HCT116 (cell line): Measurements from ENCODE around the gene P4HB. TPM values are rescaled to one million over a fixed set of nuclear protein-coding genes. Genes with fewer than 3 reads are reported as not detected.

Experiments
- ATAC-seq: fragments of 200-7000 bp; cut with Tn5 transposase; 2 replicates; pipeline ENCODE4 v1.9.1; 2020; ENCODE audit warnings: mild to moderate bottlenecking, moderate library complexity
- BruUV-seq: library from RNA; stranded (reverse); fragments of 400-500 nt; replicated peaks from 2 replicates; lab custom pipeline; 2021; lab: Mats Ljungman, UMichigan
- CTCF ChIA-PET: fragments of 300-600 bp; sonication (Branson Sonifier 250); formaldehyde crosslinking; loops from one replicate; lab custom pipeline; 2021; ENCODE audit warnings: antibody characterized with exemption; lab: Charles Lee
- POLR2A ChIA-PET: fragments of 300-600, 350-600 bp; sonication (Branson Sonifier 250); formaldehyde crosslinking; loops from one replicate; lab custom pipeline; 2021; ENCODE audit warnings: antibody characterized with exemption; lab: Charles Lee
- RAD21 ChIA-PET, 2 experiments: fragments of 300-600 bp; sonication (Branson Sonifier 250); formaldehyde crosslinking; loops; one replicate each; lab custom pipeline; 2023; ENCODE audit warnings: low total read pairs in 2 of 2; ENCODE audit not compliant: uncharacterized antibody in 2 of 2, unreplicated experiment in 2 of 2, low non-redundant PET in 1 of 2; lab: Charles Lee
- DNase-seq: peaks from one replicate; pipeline ENCODE4 v3.0.0-alpha.2; 2010; ENCODE audit warnings: low read depth, low spot score
- H2AFZ ChIP-seq: fragments of 200-600 bp; shearing (Covaris generic), sonication (generic); 2 replicates; pipeline ENCODE4 v1.6.1; 2017; ENCODE audit warnings: low read depth, mixed run types, mixed read lengths, antibody characterized with exemption, low read length; ENCODE audit not compliant: poor library complexity, severe bottlenecking
- H3K27ac ChIP-seq: 2 replicates; pipeline ENCODE4 v1.5.1; 2012; ENCODE audit warnings: low read depth, low read length
- H3K27me3 ChIP-seq: fragments of 200-600 bp; sonication (generic); 2 replicates; pipeline ENCODE4 v1.6.1; 2016; ENCODE audit warnings: mixed run types, low read length, mixed read lengths; ENCODE audit not compliant: insufficient read depth
- H3K36me3 ChIP-seq, 2 experiments: fragments of 200-500 bp in 1 of 2; fragments of 200-600 bp in 1 of 2; sonication (Bioruptor generic) in 1 of 2; sonication (generic) in 1 of 2; 2 replicates each; pipeline versions ENCODE4 v1.5.1 to v1.6.1; 2014 to 2016; ENCODE audit warnings: low read length in 2 of 2, inconsistent platforms in 1 of 2, mixed read lengths in 1 of 2, mixed run types in 1 of 2; ENCODE audit not compliant: insufficient read depth in 2 of 2, control insufficient read depth in 1 of 2
- H3K4me1 ChIP-seq, 2 experiments: fragments of 200-600 bp in 1 of 2; sonication (generic) in 1 of 2; 2 replicates each; pipeline versions ENCODE4 v1.5.1 to v1.6.1; 2012 to 2017; ENCODE audit warnings: low read length in 2 of 2, inconsistent platforms in 1 of 2, mild to moderate bottlenecking in 1 of 2, mixed read lengths in 1 of 2, mixed run types in 1 of 2, moderate library complexity in 1 of 2; ENCODE audit not compliant: insufficient read depth in 2 of 2, control insufficient read depth in 1 of 2
- H3K4me2 ChIP-seq: fragments of 200-600 bp; sonication (generic); 2 replicates; pipeline ENCODE4 v1.6.1; 2017; ENCODE audit warnings: mixed run types, low read length, mixed read lengths
- H3K4me3 ChIP-seq, 2 experiments: fragments of 200-600 bp in 1 of 2; sonication (generic) in 1 of 2; replicated peaks in 1 of 2; 2 replicates each; pipeline ENCODE4 v1.5.1; 2011 to 2016; ENCODE audit warnings: low read length in 2 of 2, control low read depth in 1 of 2, low read depth in 1 of 2, mild to moderate bottlenecking in 1 of 2, mixed read lengths in 1 of 2, mixed run types in 1 of 2
- H3K79me2 ChIP-seq: fragments of 200-600 bp; sonication (generic); 2 replicates; pipeline ENCODE4 v1.6.1; 2017; ENCODE audit warnings: mild to moderate bottlenecking, mixed run types, low read length, moderate library complexity, mixed read lengths; ENCODE audit not compliant: insufficient read depth
- H3K9ac ChIP-seq: fragments of 200-600 bp; sonication (generic); 2 replicates; pipeline ENCODE4 v1.6.1; 2016; ENCODE audit warnings: low read length, mixed read lengths
- H3K9me2 ChIP-seq: fragments of 200-600 bp; sonication (generic), shearing (Covaris generic); 2 replicates; pipeline ENCODE4 v1.6.1; 2017; ENCODE audit warnings: mixed run types, mild to moderate bottlenecking, moderate library complexity; ENCODE audit not compliant: insufficient read depth
- H3K9me3 ChIP-seq, 2 experiments: fragments of 200-500 bp in 1 of 2; fragments of 200-600 bp in 1 of 2; sonication (Bioruptor generic) in 1 of 2; sonication (generic) in 1 of 2; 2 replicates each; pipeline ENCODE4 v1.6.1; 2014 to 2017; ENCODE audit warnings: low read length in 2 of 2, mixed read lengths in 2 of 2, inconsistent platforms in 1 of 2, low read depth in 1 of 2, mild to moderate bottlenecking in 1 of 2, mixed run types in 1 of 2, moderate library complexity in 1 of 2; ENCODE audit not compliant: control insufficient read depth in 1 of 2, insufficient read depth in 1 of 2
- H4K20me1 ChIP-seq: fragments of 200-600 bp; sonication (generic), shearing (Covaris generic); 2 replicates; pipeline ENCODE4 v1.6.1; 2017; ENCODE audit warnings: mixed run types, mild to moderate bottlenecking, moderate library complexity; ENCODE audit not compliant: insufficient read depth
- CEBPB ChIP-seq: IDR thresholded peaks from 2 replicates; pipeline ENCODE4 v1.6.1; 2012; ENCODE audit warnings: low read depth
- ELF1 ChIP-seq: IDR thresholded peaks from 2 replicates; pipeline ENCODE4 v1.6.1; 2012; ENCODE audit warnings: low read depth, borderline replicate concordance
- EZH2phosphoT487 ChIP-seq: fragments of 200-600 bp; IDR thresholded peaks from 2 replicates; pipeline ENCODE4 v1.6.1; 2018; ENCODE audit warnings: antibody characterized with exemption, borderline replicate concordance
- JUND ChIP-seq: IDR thresholded peaks from 2 replicates; pipeline ENCODE4 v1.6.1; 2012
- RAD21 ChIP-seq: IDR thresholded peaks from 2 replicates; pipeline ENCODE4 v1.6.1; 2012; ENCODE audit warnings: low read depth, mild to moderate bottlenecking
- SRF ChIP-seq: IDR thresholded peaks from 2 replicates; pipeline ENCODE4 v1.6.1; 2012; ENCODE audit warnings: low read depth
- TCF7L2 ChIP-seq: IDR thresholded peaks from 2 replicates; pipeline ENCODE4 v1.7.0; 2011; ENCODE audit warnings: borderline replicate concordance, inconsistent platforms; ENCODE audit not compliant: insufficient read depth, insufficient read length; ENCODE audit errors: extremely low read depth
- YY1 ChIP-seq: IDR thresholded peaks from 2 replicates; pipeline ENCODE4 v1.6.1; 2011; ENCODE audit warnings: low read length, low read depth, moderate library complexity, mild to moderate bottlenecking; ENCODE audit not compliant: insufficient replicate concordance; ENCODE audit errors: extremely low read depth
- ZFX ChIP-seq: fragments of 450-650 bp; IDR thresholded peaks from 2 replicates; pipeline ENCODE4 v1.6.1; 2017
- intact Hi-C: fragments of 100-400 bp; cut with micrococcal nuclease; formaldehyde crosslinking; loops from 2 replicates; pipeline ENCODE4 v1.10.0; 2022
- total RNA-seq: library from RNA; stranded (reverse); gene quantifications from one replicate; pipeline ENCODE4 v1.2.1, GENCODE V29; 2021; ENCODE audit not compliant: unreplicated experiment
- TF ChIP-seq, protein P1 (sequence below): IDR thresholded peaks from 2 replicates; pipeline ENCODE4 v1.6.1; 2012

Gene P4HB
- total RNA-seq, 1 experiment from 2014 or later = 1,043 TPM

DNA sequence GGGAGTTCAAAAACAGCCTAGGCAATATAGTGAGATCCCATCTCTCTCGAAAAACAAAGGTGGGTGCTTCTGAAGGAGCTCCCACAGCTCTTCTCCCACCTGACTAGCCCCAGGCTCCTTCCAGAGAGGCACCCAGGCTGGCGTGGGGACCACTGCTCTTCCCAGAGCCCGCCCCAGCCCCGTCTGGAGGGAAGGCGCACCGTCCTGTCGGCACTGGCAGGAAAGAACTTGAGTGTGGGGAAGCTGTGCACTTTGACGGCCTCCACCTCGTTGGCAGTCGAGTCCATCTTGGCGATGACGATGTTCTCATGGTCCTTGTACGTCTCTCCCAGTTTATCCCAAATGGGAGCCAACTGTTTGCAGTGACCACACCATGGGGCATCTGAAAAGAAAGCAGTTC, 15.0 kb downstream of the P4HB start (continued):
- no peak for TF ChIP-seq JUND

- no peak overlapping the region for H3K9ac ChIP-seq
- ChIA-PET CTCF (no interaction called here), POLR2A (no interaction called here), RAD21 (no interaction called here)
- H3K4me1 ChIP-seq = no peaks in the 10 kb centered on the region
- H3K9me3 ChIP-seq = no peaks in the 10 kb centered on the region
- peaks cover 39 to 50% of the 10 kb centered on the region in 2 experiments; a peak in 3 of 4 replicates for H3K36me3 ChIP-seq
- H3K79me2 ChIP-seq = no peaks in the 10 kb centered on the region
- H3K4me2 ChIP-seq = no peak overlapping the region
- H3K27me3 ChIP-seq = no peaks in the 10 kb centered on the region
- intact Hi-C loops = no loop called here
- H2AFZ ChIP-seq = no peak overlapping the region
- ATAC-seq (no peak), DNase-seq (no peak)
- no TSS peak for BruUV-seq
- no peak overlapping the region for H3K4me3 ChIP-seq
- no peak overlapping the region for H3K27ac ChIP-seq
- TF ChIP-seq YY1 (no peak), TCF7L2 (no peak), EZH2phosphoT487 (no peak), RAD21 (no peak), SRF (no peak), ZFX (no peak), ELF1 (no peak)
- TF ChIP-seq, protein P1, sequence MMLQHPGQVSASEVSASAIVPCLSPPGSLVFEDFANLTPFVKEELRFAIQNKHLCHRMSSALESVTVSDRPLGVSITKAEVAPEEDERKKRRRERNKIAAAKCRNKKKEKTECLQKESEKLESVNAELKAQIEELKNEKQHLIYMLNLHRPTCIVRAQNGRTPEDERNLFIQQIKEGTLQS = no peak
- H4K20me1 ChIP-seq = no peaks in the 10 kb centered on the region
- no peaks in the 10 kb centered on the region for H3K9me2 ChIP-seq
Observed at GRCh38 chr17:81844887-81845286, 15.4 kb downstream of the P4HB start.

GRCh38 chr17:81844327-81844851, 15.9 kb downstream of the P4HB start:
- Histone ChIP-seq H3K79me2 (no peaks in the 10 kb centered on the region), H3K36me3 (peaks cover 38 to 50% of the 10 kb centered on the region in 2 experiments; a peak in 3 of 4 replicates), H3K9me3 (no peaks in the 10 kb centered on the region), H3K9ac (no peak overlapping the region), H3K9me2 (no peaks in the 10 kb centered on the region), H3K4me3 (no peak overlapping the region), H4K20me1 (no peaks in the 10 kb centered on the region), H2AFZ (no peak overlapping the region), H3K4me1 (no peaks in the 10 kb centered on the region), H3K27ac (no peak overlapping the region), H3K4me2 (no peak overlapping the region)
- DNase-seq (no peak), ATAC-seq (peak; percentile 61)
- no TSS peak for BruUV-seq
- RAD21 ChIA-PET = no interaction called here
- intact Hi-C loops = no loop called here
- CTCF ChIA-PET = no interaction called here
- POLR2A ChIA-PET = no interaction called here
- no peak for TF ChIP-seq CEBPB
- TF ChIP-seq, all 23 proteins: peak for 0
- no peaks in the 10 kb centered on the region for H3K27me3 ChIP-seq
